HepG2 (cell line): ENCODE results near the gene SLC13A5. TPM values are rescaled to one million over a fixed set of nuclear protein-coding genes. Genes with fewer than 3 reads are reported as not detected.

Experiments used
- ISX ChIP-seq: sonication (generic); formaldehyde crosslinking; conservative IDR thresholded peaks from 2 replicates; pipeline ENCODE4 v1.5.0; 2020; ENCODE audit warnings: missing genetic modification reagents
- NKX3-1 ChIP-seq: sonication (generic); formaldehyde crosslinking; IDR thresholded peaks from 2 replicates; pipeline ENCODE4 v1.5.0; 2020; ENCODE audit warnings: missing genetic modification reagents
- PRDM15 ChIP-seq: sonication (generic); formaldehyde crosslinking; IDR thresholded peaks from 2 replicates; pipeline ENCODE4 v1.4.0; 2020; ENCODE audit warnings: missing genetic modification reagents
- RBFOX2 ChIP-seq: fragments of 200-400 bp; formaldehyde crosslinking; IDR thresholded peaks from 2 replicates; pipeline ENCODE4 v1.6.1; 2017; ENCODE audit warnings: low read depth, mild to moderate bottlenecking, low read length
- SOX13 ChIP-seq, 3 experiments: fragments of 450-650 bp in 1 of 3; sonication (generic) in 1 of 3; formaldehyde crosslinking in 1 of 3; IDR thresholded peaks in 2 of 3; conservative IDR thresholded peaks in 1 of 3; 2 replicates each; pipeline versions ENCODE4 v1.5.0 to v1.6.1; 2016 to 2020; ENCODE audit warnings: antibody characterized with exemption in 1 of 3, mild to moderate bottlenecking in 1 of 3, missing compliant biosample characterization in 1 of 3, missing genetic modification reagents in 1 of 3, moderate library complexity in 1 of 3
- TBP ChIP-seq: sonication (generic); formaldehyde crosslinking; IDR thresholded peaks from 2 replicates; pipeline ENCODE4 v1.5.0; 2020; ENCODE audit warnings: missing genetic modification reagents
- TCF7L2 ChIP-seq: IDR thresholded peaks from 2 replicates; pipeline ENCODE4 v1.6.1; 2011; ENCODE audit warnings: mild to moderate bottlenecking, low read depth, low read length, moderate library complexity
- ZC3H4 ChIP-seq: sonication (generic); formaldehyde crosslinking; IDR thresholded peaks from 2 replicates; pipeline ENCODE4 v1.4.0; 2020; ENCODE audit warnings: missing genetic modification reagents, borderline replicate concordance
- ZFX ChIP-seq: sonication (generic); formaldehyde crosslinking; IDR thresholded peaks from 2 replicates; pipeline ENCODE4 v1.4.0; 2020; ENCODE audit warnings: mild to moderate bottlenecking, low read depth, missing genetic modification reagents, moderate library complexity
- ZNF124 ChIP-seq: sonication (generic); formaldehyde crosslinking; IDR thresholded peaks from 2 replicates; pipeline ENCODE4 v1.4.0; 2020; ENCODE audit warnings: missing genetic modification reagents
- ZNF317 ChIP-seq: sonication (generic); formaldehyde crosslinking; IDR thresholded peaks from 2 replicates; pipeline ENCODE4 v1.5.0; 2020; ENCODE audit warnings: mild to moderate bottlenecking, missing genetic modification reagents
- ZNF501 ChIP-seq: sonication (generic); formaldehyde crosslinking; IDR thresholded peaks from 2 replicates; pipeline ENCODE4 v1.5.1; 2020; ENCODE audit warnings: mild to moderate bottlenecking, moderate library complexity, missing genetic modification reagents
- polyA plus RNA-seq, 8 experiments: library from polyadenylated mRNA; depleted of rRNA in 3 of 8; stranded (reverse) in 7 of 8; unstranded in 1 of 8; fragments of >200 nt; fragmentation: Illumina TruSeq in 4 of 8; extraction: Trizol in 4 of 8; gene quantifications; 2 replicates each; pipeline versions ENCODE4 v1.2.1 to v1.2.3, GENCODE V29; 2011 to 2016; ENCODE audit warnings: low read depth in 4 of 8, missing spikeins in 1 of 8, mixed read lengths in 1 of 8; ENCODE audit not compliant: insufficient read depth in 1 of 8
- total RNA-seq, 5 experiments: library from RNA; depleted of rRNA; stranded (reverse); fragments of >200 nt; fragmentation: Illumina TruSeq; extraction: Trizol; gene quantifications; 2 replicates each; pipeline ENCODE4 v1.2.3, GENCODE V29; 2016; ENCODE audit warnings: low read depth in 1 of 5
- TF ChIP-seq, protein P1 (sequence below): sonication (generic); formaldehyde crosslinking; IDR thresholded peaks from 2 replicates; pipeline ENCODE4 v1.4.0; 2020; ENCODE audit warnings: missing genetic modification reagents
- TF ChIP-seq, protein P2 (sequence below): sonication (generic); formaldehyde crosslinking; IDR thresholded peaks from 2 replicates; pipeline ENCODE4 v1.4.0; 2020; ENCODE audit warnings: mild to moderate bottlenecking, missing genetic modification reagents

The SLC13A5 gene
- total and polyA plus RNA-seq, 2 of the 13 experiments (the other 11 are each of a cell fraction or from before 2014, with no cell fraction given): 42.8 to 310 TPM

DNA sequence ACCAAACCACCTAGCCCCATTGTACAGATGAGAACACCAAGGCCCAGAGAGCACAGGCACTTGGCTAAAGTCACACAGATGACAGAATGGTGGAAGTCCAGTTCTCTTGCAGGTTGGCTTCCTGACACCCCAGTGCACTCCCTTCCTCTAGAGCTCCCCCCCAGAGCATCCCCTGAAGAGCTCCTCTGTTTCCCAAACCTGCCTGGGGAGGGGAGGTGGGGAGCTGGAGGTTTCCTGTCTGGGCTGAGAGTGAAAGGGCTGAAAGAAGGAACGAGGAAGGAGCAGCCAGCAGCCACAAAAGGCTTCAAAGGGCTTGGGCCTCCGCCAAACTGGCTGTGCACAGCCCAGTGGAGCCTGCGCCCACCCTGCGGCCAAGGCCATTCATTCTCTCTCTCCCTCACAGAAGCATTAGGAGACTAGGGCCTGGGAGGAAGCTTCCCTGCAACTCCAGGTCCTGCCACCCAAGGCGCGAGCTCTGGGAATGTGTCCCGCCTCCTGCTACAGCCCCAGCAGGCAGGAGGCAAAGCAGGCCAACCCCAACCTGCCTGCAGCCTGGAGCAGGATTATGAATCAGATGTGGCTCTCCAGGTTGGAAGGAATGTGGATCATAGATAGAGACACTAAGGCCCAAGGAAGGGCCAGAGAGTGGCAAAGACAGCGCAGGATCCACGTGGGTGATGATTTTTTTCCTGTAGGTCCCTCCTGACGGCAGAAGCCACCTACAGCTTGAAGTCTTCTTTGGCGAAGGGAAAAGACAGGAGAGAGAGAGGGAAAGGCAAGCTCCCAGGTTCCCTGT lies 913 bp downstream of the SLC13A5 start (continued):
- TF ChIP-seq, protein P1, sequence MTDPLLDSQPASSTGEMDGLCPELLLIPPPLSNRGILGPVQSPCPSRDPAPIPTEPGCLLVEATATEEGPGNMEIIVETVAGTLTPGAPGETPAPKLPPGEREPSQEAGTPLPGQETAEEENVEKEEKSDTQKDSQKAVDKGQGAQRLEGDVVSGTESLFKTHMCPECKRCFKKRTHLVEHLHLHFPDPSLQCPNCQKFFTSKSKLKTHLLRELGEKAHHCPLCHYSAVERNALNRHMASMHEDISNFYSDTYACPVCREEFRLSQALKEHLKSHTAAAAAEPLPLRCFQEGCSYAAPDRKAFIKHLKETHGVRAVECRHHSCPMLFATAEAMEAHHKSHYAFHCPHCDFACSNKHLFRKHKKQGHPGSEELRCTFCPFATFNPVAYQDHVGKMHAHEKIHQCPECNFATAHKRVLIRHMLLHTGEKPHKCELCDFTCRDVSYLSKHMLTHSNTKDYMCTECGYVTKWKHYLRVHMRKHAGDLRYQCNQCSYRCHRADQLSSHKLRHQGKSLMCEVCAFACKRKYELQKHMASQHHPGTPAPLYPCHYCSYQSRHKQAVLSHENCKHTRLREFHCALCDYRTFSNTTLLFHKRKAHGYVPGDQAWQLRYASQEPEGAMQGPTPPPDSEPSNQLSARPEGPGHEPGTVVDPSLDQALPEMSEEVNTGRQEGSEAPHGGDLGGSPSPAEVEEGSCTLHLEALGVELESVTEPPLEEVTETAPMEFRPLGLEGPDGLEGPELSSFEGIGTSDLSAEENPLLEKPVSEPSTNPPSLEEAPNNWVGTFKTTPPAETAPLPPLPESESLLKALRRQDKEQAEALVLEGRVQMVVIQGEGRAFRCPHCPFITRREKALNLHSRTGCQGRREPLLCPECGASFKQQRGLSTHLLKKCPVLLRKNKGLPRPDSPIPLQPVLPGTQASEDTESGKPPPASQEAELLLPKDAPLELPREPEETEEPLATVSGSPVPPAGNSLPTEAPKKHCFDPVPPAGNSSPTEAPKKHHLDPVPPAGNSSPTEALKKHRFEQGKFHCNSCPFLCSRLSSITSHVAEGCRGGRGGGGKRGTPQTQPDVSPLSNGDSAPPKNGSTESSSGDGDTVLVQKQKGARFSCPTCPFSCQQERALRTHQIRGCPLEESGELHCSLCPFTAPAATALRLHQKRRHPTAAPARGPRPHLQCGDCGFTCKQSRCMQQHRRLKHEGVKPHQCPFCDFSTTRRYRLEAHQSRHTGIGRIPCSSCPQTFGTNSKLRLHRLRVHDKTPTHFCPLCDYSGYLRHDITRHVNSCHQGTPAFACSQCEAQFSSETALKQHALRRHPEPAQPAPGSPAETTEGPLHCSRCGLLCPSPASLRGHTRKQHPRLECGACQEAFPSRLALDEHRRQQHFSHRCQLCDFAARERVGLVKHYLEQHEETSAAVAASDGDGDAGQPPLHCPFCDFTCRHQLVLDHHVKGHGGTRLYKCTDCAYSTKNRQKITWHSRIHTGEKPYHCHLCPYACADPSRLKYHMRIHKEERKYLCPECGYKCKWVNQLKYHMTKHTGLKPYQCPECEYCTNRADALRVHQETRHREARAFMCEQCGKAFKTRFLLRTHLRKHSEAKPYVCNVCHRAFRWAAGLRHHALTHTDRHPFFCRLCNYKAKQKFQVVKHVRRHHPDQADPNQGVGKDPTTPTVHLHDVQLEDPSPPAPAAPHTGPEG (CRISPR knock-in tag): 0 out of 2 replicates have a peak, but pooled peaks have one; percentile 53
- TF ChIP-seq, protein P2, sequence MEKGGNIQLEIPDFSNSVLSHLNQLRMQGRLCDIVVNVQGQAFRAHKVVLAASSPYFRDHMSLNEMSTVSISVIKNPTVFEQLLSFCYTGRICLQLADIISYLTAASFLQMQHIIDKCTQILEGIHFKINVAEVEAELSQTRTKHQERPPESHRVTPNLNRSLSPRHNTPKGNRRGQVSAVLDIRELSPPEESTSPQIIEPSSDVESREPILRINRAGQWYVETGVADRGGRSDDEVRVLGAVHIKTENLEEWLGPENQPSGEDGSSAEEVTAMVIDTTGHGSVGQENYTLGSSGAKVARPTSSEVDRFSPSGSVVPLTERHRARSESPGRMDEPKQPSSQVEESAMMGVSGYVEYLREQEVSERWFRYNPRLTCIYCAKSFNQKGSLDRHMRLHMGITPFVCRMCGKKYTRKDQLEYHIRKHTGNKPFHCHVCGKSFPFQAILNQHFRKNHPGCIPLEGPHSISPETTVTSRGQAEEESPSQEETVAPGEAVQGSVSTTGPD: no peak
- TF ChIP-seq TBP (CRISPR knock-in tag): no peak
- TF ChIP-seq ZNF124 (CRISPR knock-in tag): 0 out of 2 replicates have a peak, but pooled peaks have one; percentile 52
- TF ChIP-seq ZNF501: peak; percentile 52; the same call in 1 of the 2 replicates
- TF ChIP-seq PRDM15 (CRISPR knock-in tag): no peak; the same call in 1 of the 2 replicates
- TF ChIP-seq TCF7L2: no peak
- TF ChIP-seq NKX3-1 (CRISPR knock-in tag): peak; percentile 38; the same call in 1 of the 2 replicates
- peak; percentile 68 for TF ChIP-seq ZFX (CRISPR knock-in tag)
- TF ChIP-seq ZNF317: no peak
- TF ChIP-seq ISX (CRISPR knock-in tag): 0 out of 2 replicates have a peak, but pooled peaks have one; percentile 17
- TF ChIP-seq SOX13 (IDR thresholded peaks at IDR 0.05): 0 out of 2 replicates have a peak, but pooled peaks have one; percentile 11
- peak in 1 of 2 experiments; percentile 5; a peak in 1 of 4 replicates for TF ChIP-seq SOX13 (CRISPR knock-in tag; conservative IDR thresholded peaks at IDR 0.05 in 1 of 2, IDR thresholded peaks at IDR 0.05 in 1 of 2)
- TF ChIP-seq RBFOX2: no peak
- peak; percentile 87 for TF ChIP-seq ZC3H4 (CRISPR knock-in tag)
